ENCODE results near the gene CEP43. TPM values are rescaled to one million over a fixed set of nuclear protein-coding genes. Genes with fewer than 3 reads are reported as not detected.
A peak's percentile ranks its signal among the peaks of the same experiment; 100 is the strongest.

The CEP43 gene
- polyA plus RNA-seq, 3 donors = 3.8 to 7.1 (median 6.4) TPM

DNA sequence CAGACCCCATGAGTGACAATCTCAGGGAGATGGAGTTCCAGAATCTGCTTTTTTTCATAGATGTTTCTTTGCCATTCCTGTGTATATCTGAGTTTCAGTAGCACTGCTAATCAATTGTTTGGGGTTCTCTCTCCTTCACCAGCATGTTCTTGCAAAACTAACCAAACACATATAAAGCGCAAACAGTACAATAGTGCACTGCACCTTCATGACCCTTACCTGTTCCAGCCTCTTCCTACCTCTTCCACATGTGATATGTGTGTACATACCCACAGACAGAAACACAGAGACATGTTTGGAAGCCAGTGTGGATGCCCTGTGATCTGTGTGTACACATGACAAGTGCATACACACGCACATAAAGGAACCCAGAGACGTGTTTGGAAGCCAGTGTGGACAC, 1.8 kb upstream of the CEP43 start:
- Histone ChIP-seq H3K4me1 (ENCODE audit: control insufficient read depth in 1 of 2, insufficient read depth in 2 of 2, low read length in 2 of 2) (peaks cover 20 to 21% of the 10 kb centered on the region in 2 donors), H2AFZ (ENCODE audit: insufficient read depth, low read depth, low read length, poor library complexity, severe bottlenecking) (no peak overlapping the region), H3K27me3 (ENCODE audit: control insufficient read depth in 2 of 2, insufficient read depth in 2 of 2, low read length in 2 of 2) (no peaks in the 10 kb centered on the region), H3K9me3 (replicated peaks in 1 of 2; ENCODE audit: control insufficient read depth in 1 of 2, insufficient read depth in 1 of 2, low read length in 2 of 2) (no peaks in the 10 kb centered on the region), H3K4me3 (replicated peaks in 1 of 3; ENCODE audit: low read depth in 2 of 3, low read length in 3 of 3) (peak overlapping the region in 2 of 3 experiments; percentile 98 to 99), H3K27ac (ENCODE audit: low read depth in 1 of 2, low read length in 2 of 2) (peak overlapping the region in 1 of 2 donors; percentile 3), H4K20me1 (ENCODE audit: insufficient read depth, low read length) (peaks cover 6% of the 10 kb centered on the region), H3K79me2 (ENCODE audit: insufficient read depth, low read length) (peaks cover 92% of the 10 kb centered on the region), H3K36me3 (replicated peaks in 1 of 2; ENCODE audit: control insufficient read depth in 1 of 2, insufficient read depth in 2 of 2, low read length in 2 of 2) (peaks cover under 1 to 19% of the 10 kb centered on the region in 2 donors), H3K4me2 (replicated peaks; ENCODE audit: extremely low read depth, low read length, poor library complexity, severe bottlenecking) (peak overlapping the region; percentile 92), H3K9ac (ENCODE audit: insufficient read depth, low read length, poor library complexity, severe bottlenecking) (peak overlapping the region; percentile 80)
- peaks cover 28% of the 10 kb centered on the region for H3K4me1 Mint-ChIP-seq
- intact Hi-C loops (cut with micrococcal nuclease) = loop anchor here (5.0 to 10.0 kb wide), 2 partner anchors 145 to 147 kb away; no protein-coding TSS in a partner anchor
- peaks cover 8 to 23% of the 10 kb centered on the region in 2 donors for H3K36me3 Mint-ChIP-seq
- H3K4me3 Mint-ChIP-seq = peak overlapping the region; percentile 84 to 87
- TF ChIP-seq, protein P1, sequence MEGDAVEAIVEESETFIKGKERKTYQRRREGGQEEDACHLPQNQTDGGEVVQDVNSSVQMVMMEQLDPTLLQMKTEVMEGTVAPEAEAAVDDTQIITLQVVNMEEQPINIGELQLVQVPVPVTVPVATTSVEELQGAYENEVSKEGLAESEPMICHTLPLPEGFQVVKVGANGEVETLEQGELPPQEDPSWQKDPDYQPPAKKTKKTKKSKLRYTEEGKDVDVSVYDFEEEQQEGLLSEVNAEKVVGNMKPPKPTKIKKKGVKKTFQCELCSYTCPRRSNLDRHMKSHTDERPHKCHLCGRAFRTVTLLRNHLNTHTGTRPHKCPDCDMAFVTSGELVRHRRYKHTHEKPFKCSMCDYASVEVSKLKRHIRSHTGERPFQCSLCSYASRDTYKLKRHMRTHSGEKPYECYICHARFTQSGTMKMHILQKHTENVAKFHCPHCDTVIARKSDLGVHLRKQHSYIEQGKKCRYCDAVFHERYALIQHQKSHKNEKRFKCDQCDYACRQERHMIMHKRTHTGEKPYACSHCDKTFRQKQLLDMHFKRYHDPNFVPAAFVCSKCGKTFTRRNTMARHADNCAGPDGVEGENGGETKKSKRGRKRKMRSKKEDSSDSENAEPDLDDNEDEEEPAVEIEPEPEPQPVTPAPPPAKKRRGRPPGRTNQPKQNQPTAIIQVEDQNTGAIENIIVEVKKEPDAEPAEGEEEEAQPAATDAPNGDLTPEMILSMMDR (IDR thresholded peaks at IDR 0.05) = no peak
- H3K27me3 Mint-ChIP-seq (ENCODE audit: low read depth in 3 of 3) = no peaks in the 10 kb centered on the region
- 61% methylated on average over 3 of the region's 3 CpGs for WGBS (ENCODE audit: insufficient coverage)
- no peaks in the 10 kb centered on the region for H3K9me3 Mint-ChIP-seq
- DNase-seq = no peak
- peak overlapping the region in 2 of 7 donors; percentile 1 to 35 for H3K27ac Mint-ChIP-seq

DNA sequence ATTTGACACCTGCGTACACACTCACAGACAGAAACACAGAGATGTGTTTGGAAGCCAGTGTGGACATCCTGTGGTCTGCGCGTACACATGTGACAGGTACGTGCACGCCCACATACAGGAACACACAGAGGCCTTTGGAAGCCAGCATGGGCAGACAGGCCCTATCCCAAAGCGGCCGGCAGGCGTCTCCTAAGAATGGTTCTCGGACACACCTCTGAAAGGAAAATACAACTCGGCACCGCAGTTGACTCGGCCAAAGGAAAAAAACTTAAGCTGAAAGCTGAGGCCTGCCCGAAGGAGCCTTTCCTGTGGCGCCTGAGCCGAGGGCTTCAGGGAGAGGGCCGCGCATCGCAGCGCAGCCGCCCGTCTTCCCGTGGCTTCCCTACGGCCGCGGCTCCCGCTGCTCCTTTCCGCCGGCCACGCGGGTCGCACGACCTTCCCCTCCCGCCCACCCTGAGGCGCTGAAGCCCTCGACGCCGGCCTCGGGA, 1.4 kb upstream of the CEP43 start:
- peaks cover 92% of the 10 kb centered on the region for H3K79me2 ChIP-seq (ENCODE audit: insufficient read depth, low read length)
- H3K27ac ChIP-seq (ENCODE audit: low read depth in 1 of 2, low read length in 2 of 2) = peak overlapping the region in 1 of 2 donors; percentile 3
- intact Hi-C loops (cut with micrococcal nuclease) = loop anchor here (2.0 to 10.0 kb wide), 3 partner anchors 41 to 147 kb away; partner anchors contain the start of gene RNASET2 (in 2 of the 2)
- Mint-ChIP-seq H3K27me3 (ENCODE audit: low read depth in 3 of 3) (no peaks in the 10 kb centered on the region), H3K4me1 (peaks cover 28% of the 10 kb centered on the region), H3K36me3 (peaks cover 7 to 20% of the 10 kb centered on the region in 2 donors), H3K9me3 (no peaks in the 10 kb centered on the region), H3K27ac (peak overlapping the region in 5 of 7 donors; percentile 18 to 79 (median 41)), H3K4me3 (peak overlapping the region; percentile 84 to 87)
- H3K9me3 ChIP-seq (replicated peaks in 1 of 2; ENCODE audit: control insufficient read depth in 1 of 2, insufficient read depth in 1 of 2, low read length in 2 of 2) = no peaks in the 10 kb centered on the region
- H3K27me3 ChIP-seq (ENCODE audit: control insufficient read depth in 2 of 2, insufficient read depth in 2 of 2, low read length in 2 of 2) = no peaks in the 10 kb centered on the region
- TF ChIP-seq, protein P1 (IDR thresholded peaks at IDR 0.05) = peak; percentile 32
- H3K9ac ChIP-seq (ENCODE audit: insufficient read depth, low read length, poor library complexity, severe bottlenecking) = peak overlapping the region; percentile 80
- H3K36me3 ChIP-seq (replicated peaks in 1 of 2; ENCODE audit: control insufficient read depth in 1 of 2, insufficient read depth in 2 of 2, low read length in 2 of 2) = peaks cover 2 to 19% of the 10 kb centered on the region in 2 donors
- peak; percentile 51 to 56 (median 51) for DNase-seq
- peak overlapping the region; percentile 81 for H2AFZ ChIP-seq (ENCODE audit: insufficient read depth, low read depth, low read length, poor library complexity, severe bottlenecking)
- 2% methylated on average over 36 of the region's 38 CpGs for WGBS (ENCODE audit: insufficient coverage)
- H3K4me2 ChIP-seq (replicated peaks; ENCODE audit: extremely low read depth, low read length, poor library complexity, severe bottlenecking) = peak overlapping the region; percentile 92
- peaks cover 6% of the 10 kb centered on the region for H4K20me1 ChIP-seq (ENCODE audit: insufficient read depth, low read length)
- H3K4me1 ChIP-seq (ENCODE audit: control insufficient read depth in 1 of 2, insufficient read depth in 2 of 2, low read length in 2 of 2) = peaks cover 20 to 21% of the 10 kb centered on the region in 2 donors
- H3K4me3 ChIP-seq (replicated peaks in 1 of 3; ENCODE audit: low read depth in 2 of 3, low read length in 3 of 3) = peak overlapping the region; percentile 76 to 99 (median 98)
